Kidney (tissue), 14 donors: Measurements from ENCODE around the gene PNKP. TPM values are rescaled to one million over a fixed set of nuclear protein-coding genes. Genes with fewer than 3 reads are reported as not detected.

ENCODE experiments used
- DNase-seq, 5 donors: peaks; one replicate each; pipeline ENCODE4 v3.0.0-alpha.2; 2013 to 2020
- FAIRE-seq: peaks from 2 replicates; lab custom pipeline; 2012; peaks lifted over from hg19 to GRCh38; lab: Jason Lieb, UNC
- H3K27ac ChIP-seq, 2 donors: one replicate each; pipeline ENCODE4 v1.7.0; 2013; ENCODE audit warnings: low read depth in 2 of 2, low read length in 2 of 2, inconsistent platforms in 1 of 2
- H3K27me3 ChIP-seq: one replicate; pipeline ENCODE4 v1.7.1; 2013; ENCODE audit warnings: low read length, inconsistent platforms; ENCODE audit not compliant: control insufficient read depth, insufficient read depth
- H3K36me3 ChIP-seq, 3 donors: one replicate each; pipeline versions ENCODE4 v1.7.0 to v1.7.1; 2013; ENCODE audit warnings: low read length in 3 of 3, control low read depth in 1 of 3, inconsistent platforms in 1 of 3; ENCODE audit not compliant: insufficient read depth in 3 of 3, control insufficient read depth in 2 of 3
- H3K4me1 ChIP-seq, 3 donors: one replicate each; pipeline versions ENCODE4 v1.7.0 to v1.7.1; 2013; ENCODE audit warnings: low read length in 3 of 3, inconsistent platforms in 1 of 3, low read depth in 1 of 3; ENCODE audit not compliant: control insufficient read depth in 2 of 3, insufficient read depth in 2 of 3
- H3K4me3 ChIP-seq, 3 donors: one replicate each; pipeline versions ENCODE4 v1.7.0 to v1.8.1; 2013; ENCODE audit warnings: low read length in 3 of 3, control low read depth in 1 of 3, inconsistent platforms in 1 of 3
- H3K9ac ChIP-seq, 3 donors: one replicate each; pipeline versions ENCODE4 v1.7.0 to v1.7.1; 2013; ENCODE audit warnings: low read length in 3 of 3, control low read depth in 1 of 3, inconsistent platforms in 1 of 3
- H3K9me3 ChIP-seq, 3 donors: one replicate each; pipeline versions ENCODE4 v1.7.0 to v1.7.1; 2013; ENCODE audit warnings: low read length in 3 of 3, control low read depth in 1 of 3, inconsistent platforms in 1 of 3; ENCODE audit not compliant: control insufficient read depth in 2 of 3, insufficient read depth in 1 of 3
- intact Hi-C: fragments of 100-400 bp; cut with DNase I; formaldehyde crosslinking; loops from one replicate; pipeline ENCODE4 v1.11.1; 2022
- polyA plus RNA-seq: library from polyadenylated mRNA; stranded (reverse); fragments of 350-450 nt; fragmentation: Illumina TruSeq; extraction: RNeasy Lipid Tissue Mini Kit (QIAGEN cat#74804); gene quantifications from one replicate; pipeline ENCODE4 v1.2.3, GENCODE V29; 2014; ENCODE audit warnings: low read depth, low replicate concordance; ENCODE audit not compliant: insufficient read depth
- total RNA-seq: library from RNA; stranded (reverse); fragmentation: NEBNext Ultra II Directional; extraction: Animal tissue kit (Norgen Biotek cat#: 25700); gene quantifications from one replicate; pipeline ENCODE4 v1.2.1, GENCODE V29; 2021
- TF ChIP-seq, protein P1 (sequence below): IDR thresholded peaks from 3 replicates; pipeline ENCODE4 v1.5.1; 2012; ENCODE audit warnings: mild to moderate bottlenecking, moderate library complexity, borderline replicate concordance; ENCODE audit not compliant: insufficient read depth; ENCODE audit errors: extremely low read depth
- donor health status: control.
- donor health status: control.
- donor health status: control.
- donor health status: control.
- donor health status: control.
- donor health status: DM: yes; HTN: yes; CAD: no.
- donor health status: Normal renal cell carcinoma (clear cell type).

The PNKP gene
- total and polyA plus RNA-seq, 2 donors from 2014 or later, result 45.5 to 101 TPM

DNA sequence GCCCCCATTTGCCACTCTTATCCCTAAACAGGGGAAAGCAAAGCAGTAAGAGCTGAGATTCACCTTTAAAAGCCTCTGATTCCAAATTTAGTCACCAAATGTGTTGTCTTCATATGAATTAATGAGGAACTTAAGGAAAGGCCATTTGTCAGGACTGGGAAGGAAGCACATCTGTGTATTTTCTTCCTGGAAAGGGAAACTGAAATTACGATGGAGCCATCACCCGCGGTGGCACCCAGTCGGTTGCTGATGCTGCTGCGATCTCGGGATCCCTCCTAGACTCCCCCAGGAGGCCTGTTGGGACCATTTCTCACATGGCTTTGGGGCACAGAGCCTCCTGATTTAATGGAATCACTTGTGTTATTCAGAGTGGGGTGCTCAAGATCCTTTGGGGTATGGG lies 36.8 kb upstream of the PNKP start:
- intact Hi-C loops, result no loop called here
- no peaks in the 10 kb centered on the region for H3K4me1 ChIP-seq
- DNase-seq (no peak), FAIRE-seq (no peak)
- TF ChIP-seq, protein P1, sequence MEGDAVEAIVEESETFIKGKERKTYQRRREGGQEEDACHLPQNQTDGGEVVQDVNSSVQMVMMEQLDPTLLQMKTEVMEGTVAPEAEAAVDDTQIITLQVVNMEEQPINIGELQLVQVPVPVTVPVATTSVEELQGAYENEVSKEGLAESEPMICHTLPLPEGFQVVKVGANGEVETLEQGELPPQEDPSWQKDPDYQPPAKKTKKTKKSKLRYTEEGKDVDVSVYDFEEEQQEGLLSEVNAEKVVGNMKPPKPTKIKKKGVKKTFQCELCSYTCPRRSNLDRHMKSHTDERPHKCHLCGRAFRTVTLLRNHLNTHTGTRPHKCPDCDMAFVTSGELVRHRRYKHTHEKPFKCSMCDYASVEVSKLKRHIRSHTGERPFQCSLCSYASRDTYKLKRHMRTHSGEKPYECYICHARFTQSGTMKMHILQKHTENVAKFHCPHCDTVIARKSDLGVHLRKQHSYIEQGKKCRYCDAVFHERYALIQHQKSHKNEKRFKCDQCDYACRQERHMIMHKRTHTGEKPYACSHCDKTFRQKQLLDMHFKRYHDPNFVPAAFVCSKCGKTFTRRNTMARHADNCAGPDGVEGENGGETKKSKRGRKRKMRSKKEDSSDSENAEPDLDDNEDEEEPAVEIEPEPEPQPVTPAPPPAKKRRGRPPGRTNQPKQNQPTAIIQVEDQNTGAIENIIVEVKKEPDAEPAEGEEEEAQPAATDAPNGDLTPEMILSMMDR, result no peak
- no peaks in the 10 kb centered on the region for H3K27me3 ChIP-seq
- no peaks in the 10 kb centered on the region for H3K9me3 ChIP-seq
- H3K9ac ChIP-seq, result no peak overlapping the region
- H3K27ac ChIP-seq, result no peak overlapping the region
- no peak overlapping the region for H3K4me3 ChIP-seq
- peaks cover 2 to 19% (median 4%) of the 10 kb centered on the region in 3 donors for H3K36me3 ChIP-seq

DNA sequence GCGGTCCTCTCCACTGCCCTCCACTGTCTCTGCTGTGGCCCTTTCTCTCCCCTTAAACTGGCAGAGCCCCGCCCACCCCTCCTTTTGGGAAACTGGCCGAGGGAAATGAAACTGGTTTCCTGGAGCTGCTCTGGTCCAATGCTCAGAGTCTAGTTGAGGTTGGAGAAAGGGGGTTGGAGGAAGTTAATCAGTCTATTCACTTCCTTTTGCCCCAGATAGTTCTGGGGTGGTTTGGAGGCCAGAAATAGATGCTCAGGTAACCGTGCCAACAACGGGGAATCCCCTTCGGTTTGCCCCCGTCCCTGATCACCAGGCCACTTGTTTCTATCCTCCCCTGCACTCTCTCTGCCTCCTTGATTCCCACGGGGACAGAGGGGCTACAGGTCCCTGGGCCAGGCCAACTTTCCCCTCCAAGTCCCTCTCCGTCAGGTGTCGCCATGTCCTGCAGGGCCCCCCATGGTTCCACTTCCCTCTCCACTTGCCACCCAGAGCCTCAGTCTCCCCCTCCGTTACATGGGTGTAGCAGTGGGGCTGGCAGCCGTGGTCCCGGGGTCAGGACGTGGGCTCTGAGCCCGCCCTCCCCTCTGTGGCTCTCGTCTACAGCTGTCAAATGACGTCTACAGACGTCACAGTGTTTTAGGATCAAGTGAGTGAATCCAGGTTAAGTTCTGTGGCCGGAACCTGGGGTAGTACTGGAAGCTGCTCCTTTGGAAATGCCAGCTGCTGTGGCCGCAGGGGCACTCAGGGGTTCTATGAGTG lies 29.7 kb upstream of the PNKP start, which contains the start of gene IL4I1:
TSS of gene IL4I1 (minus strand) at position 25 of the 759 bp plus-strand sequence. CDS start 727 bp downstream, outside the sequence.
- H3K9ac ChIP-seq, result peak within 1 kb of the TSS in 1 of 3 donors; percentile 23
- no peaks in the 10 kb centered on the region for H3K9me3 ChIP-seq
- intact Hi-C loops, result no loop called here
- TF ChIP-seq, protein P1, result no peak
- H3K27me3 ChIP-seq, result no peaks in the 10 kb centered on the region
- no peaks in the 10 kb centered on the region for H3K36me3 ChIP-seq
- no peak for FAIRE-seq
- DNase-seq, result peak in 4 of 5 donors; percentile 46 to 63 (median 56)
- H3K4me3 ChIP-seq, result no peak within 1 kb of the TSS
- peaks cover 0 to 6% (median 0%) of the 10 kb centered on the region in 3 donors for H3K4me1 ChIP-seq
- H3K27ac ChIP-seq, result peak within 1 kb of the TSS; percentile 78 to 88

DNA sequence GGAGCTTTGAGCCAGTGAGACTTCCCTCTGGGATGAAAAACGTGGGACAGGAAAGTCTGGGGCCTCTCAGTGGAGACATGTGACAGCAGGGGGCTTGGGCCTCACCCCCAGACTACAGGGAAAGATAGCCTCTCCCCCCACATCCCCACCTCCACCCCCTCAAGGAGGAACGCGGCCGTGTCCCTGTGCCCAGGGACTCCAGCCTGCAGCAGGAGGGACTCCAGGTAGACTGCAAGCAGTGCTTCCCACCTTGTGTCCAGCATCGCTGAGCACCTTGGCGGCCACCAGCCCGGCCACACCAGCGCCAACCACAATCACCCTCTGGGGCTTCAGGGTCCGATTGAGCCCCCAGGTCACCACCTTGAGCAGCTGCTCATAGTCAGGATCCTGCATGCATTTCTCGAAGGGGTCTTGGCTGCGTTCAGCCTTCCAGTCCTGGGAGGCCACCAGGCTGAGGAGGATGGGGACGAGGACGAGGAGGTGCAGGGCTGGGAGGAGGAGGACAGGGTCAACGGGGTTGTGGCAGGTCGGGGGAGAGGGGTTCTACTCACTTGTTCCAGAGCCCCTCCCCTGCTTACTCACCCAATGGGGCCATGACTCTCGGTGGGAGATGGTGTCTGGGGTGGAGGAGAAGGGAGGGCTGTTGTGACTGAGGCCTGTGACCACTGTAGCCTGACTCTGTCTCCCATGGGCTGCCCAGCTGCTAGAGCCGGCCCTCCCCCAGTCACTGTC lies 28.4 kb upstream of the PNKP start:
- Histone ChIP-seq H3K36me3 (no peaks in the 10 kb centered on the region), H3K9ac (no peak overlapping the region), H3K27ac (no peak overlapping the region), H3K9me3 (no peaks in the 10 kb centered on the region), H3K27me3 (no peaks in the 10 kb centered on the region), H3K4me1 (peaks cover 0 to 6% (median 0%) of the 10 kb centered on the region in 3 donors), H3K4me3 (no peak overlapping the region)
- DNase-seq, result peak in 1 of 5 donors; percentile 46
- TF ChIP-seq, protein P1, result no peak
- no peak for FAIRE-seq
- intact Hi-C loops, result no loop called here
